ENCODE measurements around the gene TREX2.
A peak's percentile ranks its signal among the peaks of the same experiment; 100 is the strongest.

The TREX2 gene

GRCh38 chrX:153463031-153463430 lies 17.2 kb upstream of the TREX2 start:
- FAIRE-seq (no peak), DNase-seq (ENCODE audit: insufficient read length, low spot score) (no peak)
- TF ChIP-seq CTCF (IDR thresholded peaks at IDR 0.05; ENCODE audit: insufficient read depth, missing control alignments): no peak

GRCh38 chrX:153462291-153462690 lies 16.4 kb upstream of the TREX2 start:
- FAIRE-seq (no peak), DNase-seq (ENCODE audit: insufficient read length, low spot score) (no peak)
- no peak for TF ChIP-seq CTCF (IDR thresholded peaks at IDR 0.05; ENCODE audit: insufficient read depth, missing control alignments)

DNA sequence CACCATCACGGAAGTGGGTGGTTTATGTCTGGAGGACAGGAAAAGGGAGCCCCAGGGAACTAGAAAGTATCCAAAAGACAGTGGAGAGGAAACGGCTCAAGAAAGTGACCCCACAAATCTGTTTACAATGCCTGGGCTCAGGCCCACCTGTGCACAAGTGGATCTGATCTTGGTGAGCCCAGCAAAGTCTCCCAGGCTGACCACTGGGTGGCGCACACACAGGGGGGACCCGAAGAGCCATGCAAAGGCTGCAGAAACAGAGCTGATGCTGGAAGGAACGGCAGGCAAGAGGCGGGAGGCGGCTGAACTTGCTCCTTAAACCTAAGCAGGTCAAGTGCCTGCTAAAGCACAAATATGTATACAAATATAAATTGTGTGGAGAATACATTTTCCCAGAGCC lies 15.0 kb upstream of the TREX2 start:
- FAIRE-seq: peak; percentile 21
- no peak for DNase-seq (ENCODE audit: insufficient read length, low spot score)
- TF ChIP-seq CTCF (IDR thresholded peaks at IDR 0.05; ENCODE audit: insufficient read depth, missing control alignments): peak; percentile 59

- no peak for FAIRE-seq
- DNase-seq (ENCODE audit: insufficient read length, low spot score): no peak
- TF ChIP-seq CTCF (IDR thresholded peaks at IDR 0.05; ENCODE audit: insufficient read depth, missing control alignments): no peak
These were observed 14.1 kb upstream of the TREX2 start for GRCh38 chrX:153459986-153460385.

DNA sequence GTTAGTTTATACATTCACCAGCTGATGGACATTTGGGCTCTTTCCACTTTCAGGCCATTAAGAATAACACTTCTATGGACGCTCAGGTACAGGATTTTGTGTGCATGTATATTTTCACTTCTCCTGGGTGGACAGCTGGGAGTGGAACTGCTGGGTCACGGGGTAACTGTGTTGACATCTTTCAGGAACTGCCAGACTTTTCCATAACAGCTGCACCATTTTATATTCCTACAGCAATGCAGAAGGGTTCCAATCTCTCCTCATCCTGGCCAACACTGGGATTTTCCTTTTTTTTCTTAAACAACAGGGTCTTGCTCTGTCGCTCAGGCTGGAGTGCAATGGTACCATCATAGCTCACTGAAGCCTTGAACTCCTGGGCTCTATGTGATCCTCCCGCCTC lies 12.6 kb upstream of the TREX2 start:
- FAIRE-seq (no peak), DNase-seq (ENCODE audit: insufficient read length, low spot score) (no peak)
- no peak for TF ChIP-seq CTCF (IDR thresholded peaks at IDR 0.05; ENCODE audit: insufficient read depth, missing control alignments)

- FAIRE-seq (no peak), DNase-seq (ENCODE audit: insufficient read length, low spot score) (no peak)
- TF ChIP-seq CTCF (IDR thresholded peaks at IDR 0.05; ENCODE audit: insufficient read depth, missing control alignments): no peak
These were observed 12.1 kb upstream of the TREX2 start for GRCh38 chrX:153457827-153458466.

- DNase-seq (ENCODE audit: insufficient read length, low spot score): no peak
- no peak for TF ChIP-seq CTCF (IDR thresholded peaks at IDR 0.05; ENCODE audit: insufficient read depth, missing control alignments)
- FAIRE-seq: no peak
These were observed 11.4 kb upstream of the TREX2 start for GRCh38 chrX:153457136-153457825.

Measured in D721Med (cell line).